T-helper 2 cell (primary cell): ENCODE data around the gene BTBD9.

Source experiments
- DNase-seq, 5 experiments: peaks; one replicate each; pipeline versions ENCODE4 v3.0.0 to v3.0.0-alpha.2; 2012 to 2022

Gene BTBD9

GRCh38 chr6:38336922-38337321 is 302.8 kb downstream of the BTBD9 start:
- no peak for DNase-seq

GRCh38 chr6:38326837-38327236 is 312.9 kb downstream of the BTBD9 start:
- no peak for DNase-seq

- no peak for DNase-seq
These were observed 316.5 kb downstream of the BTBD9 start for GRCh38 chr6:38323216-38323615.

DNA sequence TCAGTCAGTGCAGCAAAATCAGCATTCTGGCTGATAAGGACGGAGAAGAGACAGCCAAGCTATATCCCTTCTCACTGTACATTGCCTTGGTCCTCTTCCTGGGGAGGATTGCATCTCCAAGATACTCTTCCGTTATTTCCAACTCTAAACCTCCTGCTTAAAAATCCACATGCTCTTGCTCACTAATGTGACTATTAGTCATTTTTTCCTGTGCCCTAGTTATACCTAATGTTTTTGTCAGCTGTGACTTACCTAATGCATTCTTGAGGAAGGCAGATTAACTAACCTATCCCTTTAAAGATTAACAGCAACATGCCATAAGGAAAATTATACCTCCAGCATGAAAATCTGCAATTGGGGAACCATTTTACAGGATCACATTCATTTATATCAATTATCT is 317.6 kb downstream of the BTBD9 start:
- DNase-seq: no peak

GRCh38 chr6:38320843-38321242 is 318.9 kb downstream of the BTBD9 start:
- DNase-seq: no peak

GRCh38 chr6:38320358-38320757 is 319.4 kb downstream of the BTBD9 start:
- no peak for DNase-seq

- DNase-seq: no peak
These were observed 320.2 kb downstream of the BTBD9 start for GRCh38 chr6:38319256-38320212.

DNA sequence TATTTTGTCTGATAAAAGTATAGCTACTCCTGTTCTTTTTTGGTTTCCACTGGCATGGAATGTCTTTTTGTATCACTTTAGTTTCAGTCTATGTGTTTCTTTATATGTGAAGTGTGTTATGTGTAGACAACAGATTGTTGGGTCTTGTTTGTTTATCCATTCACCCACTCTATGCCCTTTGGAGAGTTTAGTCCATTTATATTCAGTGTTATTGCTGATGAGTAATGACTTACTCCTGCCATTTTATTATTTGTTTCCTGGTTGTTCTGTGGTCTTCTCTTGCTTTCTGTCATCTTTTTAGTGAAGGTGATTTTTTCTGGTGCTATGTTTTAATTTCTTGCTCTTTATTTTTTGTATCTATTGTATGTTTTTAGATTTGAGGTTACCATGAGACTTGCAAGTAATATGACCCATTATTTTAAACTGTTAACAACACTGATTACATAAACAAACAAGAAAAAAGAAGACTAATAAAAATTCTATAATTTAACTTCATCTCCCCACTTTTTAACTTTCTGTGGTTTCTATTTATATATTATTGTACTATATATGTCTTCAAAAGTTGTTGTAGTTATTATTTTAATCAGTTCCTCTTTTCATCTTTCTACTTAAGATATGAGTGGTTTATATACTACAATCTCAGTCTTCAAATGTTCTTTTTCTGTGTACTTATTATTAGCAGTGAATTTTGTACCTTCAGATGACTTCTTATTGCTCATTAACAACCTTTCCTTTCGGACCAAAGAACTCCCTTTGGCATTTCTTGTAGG is 323.4 kb downstream of the BTBD9 start:
- DNase-seq: no peak

DNA sequence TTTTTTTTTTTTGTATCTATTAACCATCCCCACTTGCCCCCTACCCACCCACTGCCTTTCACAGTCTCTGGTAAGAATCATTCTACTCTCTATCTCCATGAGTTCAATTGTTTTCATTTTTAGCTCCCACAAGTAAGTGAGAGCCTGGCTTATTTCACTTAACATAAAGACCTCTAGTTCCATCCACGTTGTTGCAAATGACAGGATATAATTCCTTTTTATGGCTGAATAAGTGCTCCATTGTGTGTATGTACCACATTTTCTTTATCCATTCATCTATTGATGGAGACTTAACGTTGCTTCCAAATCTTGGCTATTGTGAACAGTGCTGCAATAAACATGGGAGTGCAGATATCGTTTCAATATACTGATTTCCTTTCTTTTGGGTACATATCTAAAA is 328.5 kb downstream of the BTBD9 start:
- no peak for DNase-seq

DNA sequence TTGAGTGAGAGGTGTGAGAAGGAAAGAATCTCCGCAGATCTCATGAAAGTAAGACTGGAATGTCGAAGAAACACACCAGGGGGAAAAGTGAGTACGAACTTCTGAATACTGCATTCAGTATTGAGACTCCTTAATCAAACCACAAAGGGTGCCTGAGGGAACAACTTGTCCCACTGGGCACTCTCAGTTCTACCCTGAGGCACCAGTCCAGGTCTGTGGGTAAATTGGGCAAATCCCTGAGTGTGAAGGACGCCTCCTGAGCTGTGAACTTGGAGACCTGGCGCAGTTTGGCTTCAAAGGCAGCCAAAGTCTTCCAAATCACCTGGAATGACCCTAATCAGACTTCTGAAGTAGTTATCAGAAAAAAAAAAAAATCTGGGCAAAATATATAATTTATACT is 329.7 kb downstream of the BTBD9 start:
- no peak for DNase-seq

DNA sequence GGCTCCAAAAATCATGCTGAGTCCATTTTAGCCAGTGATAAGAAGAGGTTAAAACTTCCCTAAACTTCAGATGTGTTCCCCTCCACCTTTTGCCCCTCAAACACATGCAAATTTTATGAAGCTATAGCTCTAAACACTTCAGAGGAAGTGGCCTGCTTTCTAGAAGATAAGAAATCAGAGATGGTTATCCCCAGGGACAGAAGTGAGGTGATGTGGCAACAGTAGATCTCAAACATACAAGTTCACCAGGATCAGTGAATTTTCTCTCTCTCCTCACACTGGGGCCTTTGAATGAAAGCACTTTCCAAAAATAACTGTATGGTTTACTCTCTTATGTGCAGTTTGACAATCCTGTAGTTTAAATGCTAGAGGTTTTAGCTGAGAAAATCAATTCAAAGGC is 332.0 kb downstream of the BTBD9 start:
- DNase-seq: peak in 1 of 5 experiments; percentile 66

DNA sequence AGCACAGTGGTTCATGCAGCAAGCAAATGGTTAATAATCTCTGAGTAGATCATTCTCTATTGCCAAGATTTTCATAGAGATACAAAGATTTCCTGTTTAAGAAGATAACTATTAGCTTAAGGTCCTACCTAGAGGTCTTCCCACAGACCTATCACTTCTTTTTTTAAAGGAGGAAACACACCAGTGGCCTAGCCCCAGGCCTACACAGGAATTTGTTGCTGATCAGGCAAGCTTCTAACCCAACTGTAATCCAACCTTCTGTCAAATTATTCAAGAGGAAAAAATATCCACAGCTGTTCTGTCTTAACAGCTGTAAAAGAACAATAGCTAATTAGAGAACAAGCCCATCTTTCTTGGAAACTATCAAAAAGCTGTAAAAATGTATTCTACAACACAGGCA is 332.8 kb downstream of the BTBD9 start:
- DNase-seq: peak in 1 of 5 experiments; percentile 5

DNA sequence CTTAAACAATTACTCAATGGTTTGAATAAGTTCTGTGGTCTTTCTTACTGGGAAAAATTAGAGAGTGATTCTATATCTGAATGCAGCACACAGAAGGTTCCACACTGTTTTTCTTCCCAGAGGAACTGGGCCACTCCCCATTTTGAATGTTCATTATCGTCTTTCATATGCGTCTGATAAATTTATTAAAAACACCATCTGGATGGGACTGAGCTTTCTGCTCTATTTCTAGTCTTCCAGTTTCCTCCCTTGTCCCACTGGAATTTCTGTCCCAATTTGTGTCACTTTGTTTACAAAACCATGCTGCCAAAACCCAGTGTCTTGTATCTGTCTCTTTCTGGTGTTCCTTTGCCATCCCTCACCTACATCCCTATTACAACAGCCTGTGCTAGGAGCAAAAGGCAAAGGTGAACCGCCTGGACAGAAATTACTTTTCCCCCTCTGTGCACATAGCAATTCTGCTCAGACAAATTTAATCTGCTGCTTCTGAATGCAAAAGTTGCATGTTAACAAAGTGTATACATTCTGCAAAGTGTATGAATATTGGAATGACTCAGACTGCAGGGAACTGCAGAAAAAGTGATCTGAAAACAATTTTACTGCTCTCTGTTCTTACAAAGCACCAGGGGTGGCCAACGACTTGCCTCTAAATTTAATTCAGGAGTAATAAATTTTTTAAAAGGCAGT is 333.6 kb downstream of the BTBD9 start:
- DNase-seq: peak in 1 of 5 experiments; percentile 60

DNA sequence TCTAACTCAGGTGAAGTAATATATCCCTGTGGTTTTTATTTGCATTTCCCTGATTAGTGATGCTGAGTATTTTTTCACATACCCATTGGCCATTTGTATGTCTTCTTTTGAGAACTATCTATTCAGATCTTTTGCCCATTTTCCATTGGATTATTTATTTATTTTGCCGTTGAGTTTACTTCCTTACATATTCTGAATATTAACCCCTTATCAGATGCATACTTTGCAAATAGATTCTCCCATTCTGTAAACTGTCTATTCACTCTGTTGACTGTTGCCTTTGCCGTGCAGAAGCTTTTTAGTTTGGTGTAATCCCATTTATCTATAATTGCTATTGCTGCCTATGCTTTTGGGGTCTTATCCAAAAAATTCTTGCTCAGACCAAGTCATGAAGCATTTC is 336.9 kb downstream of the BTBD9 start:
- no peak for DNase-seq

- DNase-seq: no peak
These were observed 337.6 kb downstream of the BTBD9 start for GRCh38 chr6:38302081-38302480.

DNA sequence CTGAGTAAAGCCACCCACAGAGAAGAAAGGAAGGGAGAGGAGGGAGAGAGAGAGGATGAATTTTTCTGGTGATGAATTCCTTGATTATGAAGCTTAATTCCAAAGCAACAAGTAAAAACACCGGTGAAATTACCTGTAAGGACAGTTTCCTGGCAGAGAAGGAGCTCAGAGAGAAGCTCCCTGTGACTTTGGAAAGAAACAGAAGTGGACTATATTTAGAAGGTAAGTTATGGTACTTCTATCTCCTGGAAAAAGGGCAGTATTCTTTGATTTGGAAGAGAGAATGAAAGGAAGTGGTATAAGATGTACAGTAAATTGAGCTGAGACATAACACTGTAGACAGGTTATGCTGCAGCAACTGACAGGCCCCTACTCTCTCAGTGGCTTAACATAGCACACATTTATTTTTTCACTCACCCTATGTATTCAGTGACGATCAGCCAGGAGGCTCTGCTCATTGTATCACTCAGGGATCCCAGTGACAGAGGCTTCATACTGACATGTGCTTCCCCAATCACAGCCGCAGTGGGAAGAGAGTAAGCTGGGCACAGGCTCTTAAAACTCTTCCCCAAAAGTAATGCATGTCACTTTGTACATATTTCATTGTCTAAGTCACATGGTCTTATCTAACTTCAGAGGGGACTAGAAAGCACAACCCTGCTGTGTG is 349.5 kb downstream of the BTBD9 start:
- DNase-seq: no peak

DNA sequence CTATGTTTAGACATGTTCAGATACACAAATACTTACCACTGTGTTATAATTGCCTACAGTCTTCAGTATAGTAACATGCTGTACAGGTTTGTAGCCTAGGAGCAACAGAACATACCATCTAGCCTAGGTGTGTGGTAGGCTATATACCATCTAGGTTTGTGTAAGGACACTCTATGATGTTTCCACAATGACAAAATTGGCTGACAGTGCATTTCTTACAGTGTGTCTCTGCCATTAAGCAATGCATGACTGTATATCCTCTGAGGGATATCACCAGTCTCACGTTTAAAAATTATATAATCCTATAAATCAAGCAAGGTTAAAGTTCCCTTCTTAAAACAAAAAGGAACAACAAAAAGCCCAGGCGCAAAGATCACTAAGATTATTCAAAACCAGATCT is 352.2 kb downstream of the BTBD9 start:
- no peak for DNase-seq

DNA sequence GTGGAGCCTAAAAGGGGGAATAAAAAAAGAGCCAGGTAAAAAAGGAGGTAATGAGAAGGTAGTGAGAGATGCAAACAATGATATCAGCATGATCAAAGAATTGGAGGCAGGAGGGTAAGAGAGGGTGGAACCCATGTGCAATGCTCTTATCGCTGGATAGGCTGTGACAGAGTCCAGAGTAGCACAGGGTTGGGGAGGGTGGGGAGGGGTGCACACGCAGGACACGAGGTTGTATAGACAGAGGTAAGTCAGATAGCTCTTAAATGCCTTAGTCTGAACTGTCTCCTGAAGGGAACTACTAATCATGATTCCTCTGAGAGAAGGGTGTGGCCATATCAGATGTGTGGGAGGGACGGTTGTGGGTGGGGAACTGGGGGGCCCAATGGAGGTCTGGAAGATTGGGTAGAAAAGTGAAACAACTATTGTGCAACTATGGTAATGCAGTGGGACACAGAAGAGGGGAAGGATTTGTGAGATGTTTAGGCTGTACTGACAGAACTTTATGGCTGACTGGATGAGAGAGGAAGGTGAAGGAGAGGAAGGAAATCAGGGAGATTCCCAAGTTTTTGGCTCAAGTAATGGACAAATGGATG is 354.8 kb downstream of the BTBD9 start:
- no peak for DNase-seq

GRCh38 chr6:38283734-38284362 is 355.9 kb downstream of the BTBD9 start:
- no peak for DNase-seq

- DNase-seq: no peak
These were observed 356.8 kb downstream of the BTBD9 start for GRCh38 chr6:38282911-38283310.

DNA sequence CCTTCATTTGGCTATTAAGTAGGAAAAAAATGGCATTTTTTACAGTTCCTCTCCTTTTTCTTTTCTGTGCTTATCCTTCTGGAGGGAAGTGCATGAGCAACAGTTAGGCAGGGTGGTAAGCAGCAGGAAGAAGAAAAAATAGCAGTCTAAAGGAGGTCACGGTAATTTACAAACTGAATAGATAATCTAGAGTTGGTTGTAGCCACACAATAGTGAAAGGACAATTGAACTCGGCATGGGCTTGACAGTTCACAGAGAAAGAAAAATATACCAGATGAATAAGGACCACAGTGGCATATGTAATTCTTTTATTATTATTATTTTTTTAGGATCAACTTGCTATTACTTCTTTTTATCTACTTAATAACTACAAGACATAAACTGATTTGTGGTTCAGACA is 358.6 kb downstream of the BTBD9 start:
- no peak for DNase-seq
